GM23248 (cell line): ENCODE results near the gene REPS1. TPM values are rescaled to one million over a fixed set of nuclear protein-coding genes. Genes with fewer than 3 reads are reported as not detected.

ENCODE experiments used
- DNase-seq: peaks from one replicate; pipeline ENCODE4 v3.0.0-alpha.2; 2015
- H2AFZ ChIP-seq: fragments of 200-600 bp; sonication (generic); 2 replicates; pipeline ENCODE4 v1.6.1; 2016; ENCODE audit warnings: antibody characterized with exemption
- H3F3A ChIP-seq: fragments of 200-600 bp; sonication (generic); 2 replicates; pipeline ENCODE4 v1.6.1; 2016; ENCODE audit warnings: mild to moderate bottlenecking, antibody characterized with exemption, mixed run types; ENCODE audit not compliant: insufficient read depth
- H3K27ac ChIP-seq: fragments of 200-600 bp; sonication (generic); 2 replicates; pipeline ENCODE4 v1.5.1; 2016; ENCODE audit warnings: mild to moderate bottlenecking
- H3K27me3 ChIP-seq: fragments of 200-600 bp; sonication (generic); replicated peaks from 2 replicates; pipeline ENCODE4 v1.6.1; 2016; ENCODE audit warnings: mild to moderate bottlenecking; ENCODE audit not compliant: insufficient read depth
- H3K36me3 ChIP-seq: fragments of 200-600 bp; sonication (generic); 2 replicates; pipeline ENCODE4 v1.6.1; 2016; ENCODE audit warnings: low read depth, mild to moderate bottlenecking
- H3K4me1 ChIP-seq: fragments of 200-600 bp; sonication (generic); 2 replicates; pipeline ENCODE4 v1.6.1; 2016; ENCODE audit warnings: mild to moderate bottlenecking; ENCODE audit not compliant: insufficient read depth
- H3K4me2 ChIP-seq: fragments of 200-600 bp; sonication (generic); one replicate; pipeline ENCODE4 v1.6.1; 2016; ENCODE audit warnings: mild to moderate bottlenecking; ENCODE audit not compliant: unreplicated experiment
- H3K4me3 ChIP-seq: fragments of 200-600 bp; sonication (generic); 2 replicates; pipeline ENCODE4 v1.5.1; 2016; ENCODE audit warnings: mild to moderate bottlenecking
- H3K79me2 ChIP-seq: fragments of 200-600 bp; sonication (generic); 2 replicates; pipeline ENCODE4 v1.6.1; 2016; ENCODE audit warnings: mild to moderate bottlenecking; ENCODE audit not compliant: insufficient read depth
- H3K9ac ChIP-seq: fragments of 200-600 bp; sonication (generic); 2 replicates; pipeline ENCODE4 v1.6.1; 2016; ENCODE audit warnings: mild to moderate bottlenecking
- H3K9me2 ChIP-seq: fragments of 200-600 bp; sonication (generic); 2 replicates; pipeline ENCODE4 v1.6.1; 2016; ENCODE audit warnings: mixed run types, mild to moderate bottlenecking, moderate library complexity; ENCODE audit not compliant: insufficient read depth
- H3K9me3 ChIP-seq: fragments of 200-600 bp; sonication (generic); one replicate; pipeline ENCODE4 v1.6.1; 2017; ENCODE audit warnings: low read depth
- H4K20me1 ChIP-seq: fragments of 200-600 bp; sonication (generic); 2 replicates; pipeline ENCODE4 v1.6.0; 2016; ENCODE audit not compliant: insufficient read depth
- EZH2 ChIP-seq: fragments of 200-600 bp; sonication (generic); IDR thresholded peaks from 2 replicates; pipeline ENCODE4 v1.6.1; 2018; ENCODE audit warnings: antibody characterized with exemption, mild to moderate bottlenecking; ENCODE audit not compliant: insufficient read depth, poor library complexity, severe bottlenecking
- EZH2phosphoT487 ChIP-seq: fragments of 200-600 bp; sonication (generic); IDR thresholded peaks from 2 replicates; pipeline ENCODE4 v1.6.1; 2018; ENCODE audit warnings: antibody characterized with exemption, moderate library complexity, mild to moderate bottlenecking, low read depth; ENCODE audit not compliant: insufficient read depth
- WGBS, 2 experiments: methylation state at CpG; one replicate each; pipeline ENCODE4 v1.1.6; 2015 to 2017; ENCODE audit warnings: low lambda C conversion rate in 2 of 2, low coverage in 1 of 2; ENCODE audit errors: missing lambda C conversion rate in 2 of 2; 5-methylcytosine and 5-hydroxymethylcytosine counted together
- in situ Hi-C: fragments of 300-500 bp; cut with MboI; formaldehyde crosslinking; loops from 2 replicates; pipeline ENCODE4 v1.15.0; 2020
- polyA plus RNA-seq: library from polyadenylated mRNA; unstranded; fragments of >200 nt; fragmentation: Nextera tagmentation; extraction: Ambion mirVana; gene quantifications from 2 replicates; pipeline ENCODE4 v1.2.1, GENCODE V29; 2016
- total RNA-seq: library from RNA; depleted of rRNA; stranded (reverse); fragments of >200 nt; shearing (Covaris generic); gene quantifications from 2 replicates; pipeline ENCODE4 v1.2.3, GENCODE V29; 2014; rRNA removed

Gene REPS1
- 21.1 and 24.4 TPM in 2 replicates for total RNA-seq
- 12.4 and 13.1 TPM in 2 replicates for polyA plus RNA-seq

GRCh38 chr6:138987643-138988468, at the start of gene REPS1:
REPS1 (minus strand) TSS chr6:138988253; CDS start chr6:138987682, 571 bp downstream.
- 1 to 3% methylated on average over 54 to 73 of the region's 105 CpGs for WGBS, 2 experiments
- TF ChIP-seq EZH2phosphoT487 (no peak), EZH2 (no peak)
- peaks cover 20% of the 10 kb centered on the region for H3K4me1 ChIP-seq
- H3F3A ChIP-seq = no peaks in the 10 kb centered on the region
- H2AFZ ChIP-seq = peak within 1 kb of the TSS; percentile 97
- H3K4me3 ChIP-seq = peak within 1 kb of the TSS; percentile 81
- no peaks in the 10 kb centered on the region for H3K9me3 ChIP-seq
- H3K36me3 ChIP-seq = no peaks in the 10 kb centered on the region
- in situ Hi-C loops = loop anchor here (10.0 kb wide), 1 partner anchor 173 kb away; no protein-coding TSS in a partner anchor
- 0 out of 2 replicates have a peak, but pooled peaks cover 4% of the 10 kb centered on the region for H4K20me1 ChIP-seq
- peak; percentile 97 for DNase-seq
- H3K9ac ChIP-seq = peak within 1 kb of the TSS; percentile 89
- H3K79me2 ChIP-seq = peaks cover 47% of the 10 kb centered on the region
- no peaks in the 10 kb centered on the region for H3K9me2 ChIP-seq
- H3K27ac ChIP-seq = peak within 1 kb of the TSS; percentile 63
- no peaks in the 10 kb centered on the region for H3K27me3 ChIP-seq
- peak within 1 kb of the TSS; percentile 80 for H3K4me2 ChIP-seq

- peak; percentile 93 for DNase-seq
- H3K27me3 ChIP-seq = no peaks in the 10 kb centered on the region
- TF ChIP-seq EZH2phosphoT487 (no peak), EZH2 (no peak)
- no peak overlapping the region for H3K9ac ChIP-seq
- peak overlapping the region; percentile 46 for H3K27ac ChIP-seq
- no peaks in the 10 kb centered on the region for H3K9me3 ChIP-seq
- H3K4me2 ChIP-seq = peak overlapping the region; percentile 35
- WGBS, 2 experiments = 41 to 52% methylated on average over 4 to 5 of the region's 5 CpGs
- no peak overlapping the region for H2AFZ ChIP-seq
- no peak overlapping the region for H3K4me3 ChIP-seq
- in situ Hi-C loops = no loop called here
- H3K36me3 ChIP-seq = peaks cover 6% of the 10 kb centered on the region; the same call in 1 of the 2 replicates
- H3F3A ChIP-seq = no peaks in the 10 kb centered on the region
- H3K9me2 ChIP-seq = no peaks in the 10 kb centered on the region
- no peaks in the 10 kb centered on the region for H3K79me2 ChIP-seq
- no peaks in the 10 kb centered on the region for H4K20me1 ChIP-seq
- peaks cover 7% of the 10 kb centered on the region; the same call in 1 of the 2 replicates for H3K4me1 ChIP-seq
Observed at GRCh38 chr6:139037490-139037889, 49.4 kb upstream of the REPS1 start.

GRCh38 chr6:139030228-139030963, 42.3 kb upstream of the REPS1 start:
- H3K36me3 ChIP-seq = peaks cover 6% of the 10 kb centered on the region; the same call in 1 of the 2 replicates
- peak overlapping the region; percentile 89 for H2AFZ ChIP-seq
- peaks cover 7% of the 10 kb centered on the region; the same call in 1 of the 2 replicates for H3F3A ChIP-seq
- H3K4me2 ChIP-seq = peak overlapping the region; percentile 77
- TF ChIP-seq EZH2 = no peak
- no peak for TF ChIP-seq EZH2phosphoT487
- no peak for DNase-seq
- WGBS, 2 experiments = 84 to 85% methylated on average over 9 of the region's 9 CpGs
- peaks cover 24% of the 10 kb centered on the region for H3K79me2 ChIP-seq
- peak overlapping the region; percentile 88 for H3K4me3 ChIP-seq
- no peaks in the 10 kb centered on the region for H3K9me3 ChIP-seq
- H3K9ac ChIP-seq = no peak overlapping the region
- H3K27me3 ChIP-seq = no peaks in the 10 kb centered on the region
- no peaks in the 10 kb centered on the region for H4K20me1 ChIP-seq
- in situ Hi-C loops = no loop called here
- no peaks in the 10 kb centered on the region for H3K9me2 ChIP-seq
- no peak overlapping the region for H3K27ac ChIP-seq
- H3K4me1 ChIP-seq = peaks cover 8% of the 10 kb centered on the region; the same call in 1 of the 2 replicates

GRCh38 chr6:139029470-139030227, 41.6 kb upstream of the REPS1 start:
- 24 to 35% methylated on average over 29 to 43 of the region's 44 CpGs for WGBS, 2 experiments
- Histone ChIP-seq H2AFZ (peak overlapping the region; percentile 89), H3K4me3 (peak overlapping the region; percentile 88), H3K27me3 (no peaks in the 10 kb centered on the region), H3K9me3 (no peaks in the 10 kb centered on the region), H3K4me1 (peaks cover 8% of the 10 kb centered on the region; the same call in 1 of the 2 replicates), H3K36me3 (peaks cover 5% of the 10 kb centered on the region; the same call in 1 of the 2 replicates), H3K4me2 (peak overlapping the region; percentile 77), H3K79me2 (peaks cover 24% of the 10 kb centered on the region), H4K20me1 (no peaks in the 10 kb centered on the region), H3K9ac (peak overlapping the region; percentile 93), H3K9me2 (no peaks in the 10 kb centered on the region), H3K27ac (peak overlapping the region; percentile 64), H3F3A (peaks cover 7% of the 10 kb centered on the region; the same call in 1 of the 2 replicates)
- TF ChIP-seq EZH2phosphoT487 = no peak
- TF ChIP-seq EZH2 = no peak
- in situ Hi-C loops = no loop called here
- DNase-seq = peak; percentile 71
